Uterine smooth muscle cell (primary cell): ENCODE data around the gene ARAP2. TPM values are rescaled to one million over a fixed set of nuclear protein-coding genes. Genes with fewer than 3 reads are reported as not detected.

ENCODE experiments used
- total RNA-seq: library from RNA; depleted of rRNA; stranded (reverse); fragments of >200 nt; gene quantifications from 2 replicates; pipeline ENCODE4 v1.2.3, GENCODE V29; 2014

Gene ARAP2, protein sequence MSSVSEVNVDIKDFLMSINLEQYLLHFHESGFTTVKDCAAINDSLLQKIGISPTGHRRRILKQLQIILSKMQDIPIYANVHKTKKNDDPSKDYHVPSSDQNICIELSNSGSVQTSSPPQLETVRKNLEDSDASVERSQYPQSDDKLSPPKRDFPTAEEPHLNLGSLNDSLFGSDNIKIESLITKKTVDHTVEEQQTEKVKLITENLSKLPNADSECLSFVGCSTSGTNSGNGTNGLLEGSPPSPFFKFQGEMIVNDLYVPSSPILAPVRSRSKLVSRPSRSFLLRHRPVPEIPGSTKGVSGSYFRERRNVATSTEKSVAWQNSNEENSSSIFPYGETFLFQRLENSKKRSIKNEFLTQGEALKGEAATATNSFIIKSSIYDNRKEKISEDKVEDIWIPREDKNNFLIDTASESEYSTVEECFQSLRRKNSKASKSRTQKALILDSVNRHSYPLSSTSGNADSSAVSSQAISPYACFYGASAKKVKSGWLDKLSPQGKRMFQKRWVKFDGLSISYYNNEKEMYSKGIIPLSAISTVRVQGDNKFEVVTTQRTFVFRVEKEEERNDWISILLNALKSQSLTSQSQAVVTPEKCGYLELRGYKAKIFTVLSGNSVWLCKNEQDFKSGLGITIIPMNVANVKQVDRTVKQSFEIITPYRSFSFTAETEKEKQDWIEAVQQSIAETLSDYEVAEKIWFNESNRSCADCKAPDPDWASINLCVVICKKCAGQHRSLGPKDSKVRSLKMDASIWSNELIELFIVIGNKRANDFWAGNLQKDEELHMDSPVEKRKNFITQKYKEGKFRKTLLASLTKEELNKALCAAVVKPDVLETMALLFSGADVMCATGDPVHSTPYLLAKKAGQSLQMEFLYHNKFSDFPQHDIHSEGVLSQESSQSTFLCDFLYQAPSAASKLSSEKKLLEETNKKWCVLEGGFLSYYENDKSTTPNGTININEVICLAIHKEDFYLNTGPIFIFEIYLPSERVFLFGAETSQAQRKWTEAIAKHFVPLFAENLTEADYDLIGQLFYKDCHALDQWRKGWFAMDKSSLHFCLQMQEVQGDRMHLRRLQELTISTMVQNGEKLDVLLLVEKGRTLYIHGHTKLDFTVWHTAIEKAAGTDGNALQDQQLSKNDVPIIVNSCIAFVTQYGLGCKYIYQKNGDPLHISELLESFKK (N-terminal part only)
- total RNA-seq: 9.1 and 9.9 TPM in 2 replicates

DNA sequence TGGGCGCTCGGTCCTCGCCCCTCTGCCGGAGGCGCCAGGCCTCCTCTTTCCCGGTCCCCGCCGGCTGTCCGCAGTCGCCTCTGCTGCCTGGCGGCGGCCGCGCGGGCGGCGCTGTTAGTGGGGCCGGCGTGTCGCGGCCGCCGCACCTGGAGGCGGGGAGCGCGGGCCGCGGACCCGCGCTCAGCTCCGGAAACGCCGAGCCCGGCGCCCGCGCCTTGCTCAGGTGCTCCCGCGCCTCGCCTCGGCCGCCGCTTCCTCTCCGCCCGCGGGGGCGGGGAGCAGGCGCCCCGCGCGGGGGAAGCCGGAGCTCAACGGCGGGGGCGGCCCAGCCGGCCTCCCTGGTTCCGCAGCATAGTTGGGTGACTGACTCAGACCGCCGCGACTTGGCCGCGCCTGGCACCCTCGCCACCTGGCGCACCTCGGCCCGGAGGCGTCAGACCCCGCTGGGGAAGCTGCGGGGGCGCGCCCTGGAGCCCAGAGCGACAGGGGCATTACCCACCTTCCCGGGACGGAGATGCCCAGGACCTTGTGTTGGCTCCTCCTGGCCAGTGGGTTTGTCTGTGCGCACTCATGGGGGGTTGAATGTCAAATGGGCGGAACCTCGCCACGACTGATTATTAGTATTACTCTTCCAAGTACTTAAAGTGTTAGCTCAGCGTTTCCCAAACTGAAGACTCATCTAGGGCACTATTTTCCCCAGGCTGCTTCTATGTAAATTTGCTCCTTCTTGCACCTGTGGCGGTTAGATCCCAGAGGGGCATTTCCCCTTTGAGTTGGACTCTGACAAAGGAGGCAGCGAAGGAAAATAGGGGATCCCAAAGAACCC lies at the start of gene ARAP2:
TSS of gene ARAP2 (minus strand) at position 258 of the 826 bp plus-strand sequence. CDS start 15,028 bp downstream, outside the sequence.

GRCh38 chr4:36281384-36282106 lies 37.2 kb upstream of the ARAP2 start, which contains the start of gene DTHD1:
TSS of gene DTHD1 (plus strand) at chr4:36281616. CDS start at chr4:36281759, 143 bp downstream.

Other genes starting within 250 kb of the ARAP2 start
- gene DTHD1, start 37.1 kb upstream of the ARAP2 start, total RNA-seq: under 0.01 TPM in 1 of 2 replicates, not detected in the other